Activated CD8-positive, alpha-beta memory T cell treated with anti-CD3 and anti-CD28 coated beads for 1 hour (primary cell): ENCODE measurements around the gene ZBTB42.

ENCODE experiments used
- DNase-seq, 2 donors: peaks; one replicate each; pipeline ENCODE4 v3.0.0-alpha.2; 2020; ENCODE audit warnings: low read depth in 1 of 2; ENCODE audit errors: extremely low read depth in 1 of 2

ZBTB42 gene

DNA sequence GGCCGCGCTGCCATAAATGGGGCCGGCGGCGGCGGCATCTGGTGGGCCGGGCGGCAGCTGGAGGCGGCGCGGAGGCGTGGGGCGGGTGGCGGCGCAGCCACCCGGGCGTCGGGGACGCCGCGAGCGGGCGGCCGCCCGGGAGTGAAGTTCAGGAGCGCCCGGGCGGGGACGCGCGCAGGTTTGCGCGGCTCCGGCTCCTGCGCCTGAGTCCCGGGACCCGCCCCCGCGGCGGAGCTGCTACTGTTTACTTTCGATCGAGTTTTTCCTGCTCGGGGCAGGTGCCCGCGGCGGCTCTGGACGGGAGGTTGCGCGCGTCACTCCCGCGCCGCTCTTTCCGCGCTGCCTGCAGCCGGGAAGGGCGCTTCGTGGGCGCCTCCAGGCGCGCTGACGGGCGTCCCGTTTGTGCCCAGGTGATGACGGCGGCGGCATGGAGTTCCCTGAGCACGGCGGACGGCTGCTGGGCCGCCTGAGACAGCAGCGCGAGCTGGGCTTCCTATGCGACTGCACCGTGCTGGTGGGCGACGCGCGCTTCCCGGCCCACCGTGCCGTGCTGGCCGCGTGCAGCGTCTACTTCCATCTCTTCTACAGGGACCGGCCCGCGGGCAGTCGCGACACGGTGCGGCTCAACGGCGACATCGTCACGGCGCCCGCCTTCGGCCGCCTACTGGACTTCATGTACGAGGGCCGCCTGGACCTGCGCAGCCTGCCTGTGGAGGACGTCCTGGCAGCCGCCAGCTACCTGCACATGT lies at the start of gene ZBTB42:
ZBTB42 (plus strand) TSS at position 331 of the 749 bp plus-strand sequence; CDS start at position 428, 97 bp downstream.
- DNase-seq, result peak; percentile 20 to 53

DNA sequence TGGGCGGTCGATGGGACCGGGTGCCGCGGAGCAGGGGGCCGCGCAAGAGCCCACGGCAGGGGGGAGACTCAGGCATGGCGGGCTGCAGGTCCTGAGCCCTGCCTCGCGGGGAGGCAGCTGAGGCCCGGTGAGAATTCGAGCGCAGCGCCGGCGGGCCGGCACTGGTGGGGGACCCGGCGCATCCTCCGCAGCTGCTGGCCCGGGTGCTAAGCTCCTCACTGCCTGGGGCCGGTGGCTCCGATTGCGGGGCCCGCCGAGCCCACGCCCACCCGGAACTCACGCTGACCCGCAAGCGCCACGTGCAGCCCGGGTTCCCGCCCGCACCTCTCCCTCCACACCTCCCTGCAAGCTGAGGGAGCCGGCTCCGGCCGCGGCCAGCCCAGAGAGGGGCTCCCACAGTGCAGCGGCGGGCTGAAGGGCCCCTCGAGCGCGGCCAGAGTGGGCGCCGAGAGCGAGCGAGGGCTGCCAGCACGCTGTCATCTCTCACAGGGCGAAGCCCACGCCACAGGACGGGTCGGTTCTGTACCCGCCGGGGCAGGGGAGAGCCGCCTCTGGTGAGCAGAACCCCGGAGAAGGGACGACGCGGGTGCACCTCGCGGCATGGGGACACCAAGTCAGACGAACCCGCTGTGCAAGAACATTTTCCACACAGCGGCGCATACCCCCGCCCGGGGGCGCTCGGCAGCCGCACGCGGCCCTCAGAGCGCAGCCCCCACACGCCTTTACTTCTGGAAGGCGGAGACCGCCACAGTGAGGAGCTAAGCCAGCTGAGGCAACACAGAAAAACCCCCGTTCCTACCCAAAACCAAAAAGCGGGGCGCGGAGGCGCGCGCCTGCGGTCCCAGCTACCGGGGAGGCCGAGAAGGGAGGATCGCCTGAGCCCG lies 49.1 kb upstream of the ZBTB42 start:
- DNase-seq, result no peak

DNA sequence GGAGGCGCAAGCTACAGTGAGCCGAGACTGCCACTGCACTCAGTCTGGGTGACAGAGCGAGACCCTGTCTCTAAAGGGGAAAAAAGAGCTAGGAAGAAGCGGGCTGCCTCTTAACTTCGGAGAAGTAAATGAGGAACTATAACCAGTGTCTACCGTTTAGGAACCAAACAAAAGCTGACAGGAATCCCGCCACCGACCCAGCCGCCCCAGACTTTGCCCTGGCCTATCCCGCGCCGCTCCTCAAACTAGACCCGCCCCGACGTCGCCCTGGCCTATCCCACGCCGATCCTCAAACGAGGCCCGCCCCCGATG lies 48.5 kb upstream of the ZBTB42 start:
- DNase-seq, result no peak

DNA sequence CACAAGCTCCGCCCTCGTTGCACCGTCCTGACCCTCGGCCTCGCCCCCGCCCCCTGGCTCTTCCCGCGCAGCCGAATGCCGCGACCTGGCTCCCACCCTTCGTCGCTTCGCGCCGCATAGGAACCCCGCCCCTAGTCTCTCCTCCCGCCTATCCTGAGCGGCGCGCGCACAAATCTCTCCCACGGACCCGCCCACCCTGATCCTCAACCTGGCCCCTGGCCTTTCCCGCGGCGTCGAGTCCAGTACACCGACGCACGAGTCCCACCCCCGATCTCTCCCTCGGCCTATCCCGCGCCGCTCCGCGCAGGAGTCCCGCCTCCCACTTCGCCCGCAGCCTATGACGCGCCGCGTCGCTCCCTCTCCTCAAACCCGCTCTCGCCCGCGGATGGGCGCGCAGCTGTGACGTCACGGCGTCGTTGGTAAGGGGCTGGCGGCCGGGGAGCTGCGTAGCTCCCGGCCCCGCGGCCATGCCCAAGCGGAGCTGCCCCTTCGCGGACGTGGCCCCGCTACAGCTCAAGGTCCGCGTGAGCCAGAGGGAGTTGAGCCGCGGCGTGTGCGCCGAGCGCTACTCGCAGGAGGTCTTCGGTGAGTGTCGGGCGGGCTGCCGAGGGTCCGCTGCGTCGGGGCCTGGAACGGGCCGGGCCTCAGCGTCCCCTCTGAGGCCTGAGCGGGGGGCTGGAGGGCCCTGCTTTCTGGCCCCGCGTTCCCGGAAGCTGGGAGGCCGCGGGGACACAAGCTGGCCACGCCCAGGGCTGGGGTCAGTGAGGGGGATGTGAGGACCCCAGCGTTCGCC lies 48.0 kb upstream of the ZBTB42 start, which contains the start of gene SIVA1:
SIVA1 (plus strand) TSS at position 413 of the 793 bp plus-strand sequence; CDS start at position 468, 55 bp downstream.
- peak; percentile 99 for DNase-seq

DNA sequence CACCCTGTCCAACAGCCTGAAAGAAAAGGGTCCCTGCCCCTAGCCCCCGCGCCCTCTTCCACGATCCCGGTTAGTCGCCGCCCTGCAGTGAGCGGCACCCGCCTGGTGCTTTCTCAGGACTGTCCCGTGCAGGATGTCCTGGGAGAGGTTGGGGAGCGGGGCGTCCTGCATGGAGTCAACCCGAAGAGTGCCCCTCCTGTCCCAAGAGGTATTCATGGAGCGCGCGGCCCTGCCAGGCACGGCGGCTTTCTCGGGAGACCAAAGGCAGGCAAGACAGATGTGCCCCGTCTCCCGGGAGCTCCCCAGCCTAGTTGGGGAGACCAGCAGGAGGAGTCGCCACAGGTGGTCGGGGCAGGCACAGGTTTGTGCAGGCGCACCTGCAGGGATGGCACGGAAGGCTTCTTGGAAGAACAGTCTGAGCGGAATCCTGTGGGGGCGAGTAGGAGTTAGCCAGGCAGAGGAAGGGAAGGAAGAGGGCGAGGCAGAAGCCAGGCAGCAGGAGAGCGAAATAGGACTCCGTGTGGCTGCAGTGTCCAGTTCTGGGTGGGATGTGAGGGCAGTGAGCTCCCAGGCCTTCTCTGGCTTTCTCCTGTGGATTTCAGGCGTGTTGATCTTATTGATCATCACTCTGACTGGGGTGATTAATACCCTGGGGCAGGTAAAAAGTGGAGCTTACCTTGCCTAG lies 47.2 kb upstream of the ZBTB42 start:
- DNase-seq, result no peak

DNA sequence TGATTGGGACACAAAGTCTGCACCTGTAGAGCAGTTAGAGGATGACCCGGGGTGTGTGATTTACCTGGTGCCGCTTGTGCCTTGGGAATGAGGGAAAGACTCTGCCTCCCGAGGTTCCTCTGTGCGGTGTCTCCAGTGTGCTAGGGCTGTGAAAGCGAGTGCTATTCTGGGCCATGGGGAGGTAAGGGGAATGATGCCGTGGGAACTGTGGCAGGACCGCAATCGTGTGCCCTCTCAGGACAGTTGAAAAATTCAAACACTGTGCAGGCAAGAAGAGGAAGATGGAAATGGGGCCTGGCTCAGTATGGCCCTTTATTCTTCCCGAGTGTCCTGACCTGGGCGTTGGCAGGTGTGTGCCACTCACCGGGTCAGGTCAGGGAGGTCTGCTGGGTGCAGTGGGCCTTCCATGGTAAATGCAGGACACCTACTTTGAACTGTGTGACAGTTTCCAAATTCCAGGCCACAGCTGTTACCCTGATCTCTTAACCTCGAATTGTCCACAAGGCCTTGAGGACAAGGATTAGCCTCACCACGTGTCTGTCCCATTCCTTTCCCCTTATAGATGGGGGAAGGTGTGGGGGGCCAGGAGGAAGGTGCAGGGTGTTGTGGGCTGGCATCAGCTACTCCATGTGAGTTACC lies 46.6 kb upstream of the ZBTB42 start:
- DNase-seq, result no peak

DNA sequence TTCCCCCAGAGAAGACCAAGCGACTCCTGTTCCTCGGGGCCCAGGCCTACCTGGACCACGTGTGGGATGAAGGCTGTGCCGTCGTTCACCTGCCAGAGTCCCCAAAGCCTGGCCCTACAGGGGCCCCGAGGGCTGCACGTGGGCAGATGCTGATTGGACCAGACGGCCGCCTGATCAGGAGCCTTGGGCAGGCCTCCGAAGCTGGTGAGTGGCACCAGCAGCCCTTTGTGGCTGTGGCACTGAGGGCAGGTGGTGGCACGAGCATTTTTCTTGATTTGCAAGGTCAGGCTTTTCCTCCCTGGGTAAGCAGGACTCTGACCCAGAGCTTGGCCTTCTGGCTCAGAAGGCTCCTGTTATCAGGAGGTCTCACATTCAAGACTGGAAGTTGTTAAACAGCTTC lies 45.3 kb upstream of the ZBTB42 start:
- no peak for DNase-seq

DNA sequence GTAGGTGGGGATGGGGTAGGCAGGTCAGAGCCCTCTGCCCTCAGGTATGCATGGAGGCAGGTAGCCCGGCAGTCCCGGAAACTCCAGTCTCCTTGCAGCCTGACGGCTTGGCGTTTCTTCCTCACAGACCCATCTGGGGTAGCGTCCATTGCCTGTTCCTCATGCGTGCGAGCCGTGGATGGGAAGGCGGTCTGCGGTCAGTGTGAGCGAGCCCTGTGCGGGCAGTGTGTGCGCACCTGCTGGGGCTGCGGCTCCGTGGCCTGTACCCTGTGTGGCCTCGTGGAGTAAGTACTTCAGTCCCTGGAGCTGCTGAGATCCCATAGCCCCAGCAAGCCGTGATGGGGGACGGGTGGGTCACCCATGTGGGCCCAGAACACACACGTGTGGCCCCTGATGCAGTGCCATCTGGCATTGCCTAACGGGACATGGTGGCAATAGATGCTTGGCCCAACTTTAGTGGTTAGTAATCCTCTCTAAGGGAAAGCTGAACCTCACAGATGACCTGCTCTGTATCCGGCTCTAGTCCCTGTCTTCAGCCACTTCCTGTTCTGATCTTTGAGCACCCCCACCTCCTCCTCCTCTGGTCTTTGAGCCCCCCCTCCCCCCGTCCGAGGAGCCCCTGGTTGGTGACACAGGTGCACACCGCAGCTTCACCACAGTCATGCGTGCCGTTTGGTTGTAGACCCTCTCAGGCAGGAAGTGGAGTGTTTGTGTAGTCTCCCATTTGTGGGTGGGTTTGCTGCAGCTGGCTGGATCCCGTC lies 44.2 kb upstream of the ZBTB42 start:
- DNase-seq, result no peak

DNA sequence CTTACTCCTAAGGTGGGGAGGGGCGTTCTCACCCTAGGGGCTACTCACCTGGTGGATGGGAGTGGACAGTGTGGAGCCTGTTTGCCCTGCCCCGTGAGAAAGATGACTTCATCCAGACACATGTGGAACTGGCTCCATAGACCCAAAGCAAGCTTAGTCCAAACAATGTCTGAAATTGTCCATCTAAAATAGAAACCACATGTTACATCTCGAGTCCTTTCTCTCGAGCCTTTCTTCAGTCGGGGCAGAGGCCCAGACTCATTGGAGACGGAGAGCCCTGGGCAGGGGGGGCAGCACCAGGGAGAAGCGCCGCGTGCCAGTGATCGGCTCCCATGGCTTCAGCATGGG lies 43.7 kb upstream of the ZBTB42 start:
- no peak for DNase-seq

DNA sequence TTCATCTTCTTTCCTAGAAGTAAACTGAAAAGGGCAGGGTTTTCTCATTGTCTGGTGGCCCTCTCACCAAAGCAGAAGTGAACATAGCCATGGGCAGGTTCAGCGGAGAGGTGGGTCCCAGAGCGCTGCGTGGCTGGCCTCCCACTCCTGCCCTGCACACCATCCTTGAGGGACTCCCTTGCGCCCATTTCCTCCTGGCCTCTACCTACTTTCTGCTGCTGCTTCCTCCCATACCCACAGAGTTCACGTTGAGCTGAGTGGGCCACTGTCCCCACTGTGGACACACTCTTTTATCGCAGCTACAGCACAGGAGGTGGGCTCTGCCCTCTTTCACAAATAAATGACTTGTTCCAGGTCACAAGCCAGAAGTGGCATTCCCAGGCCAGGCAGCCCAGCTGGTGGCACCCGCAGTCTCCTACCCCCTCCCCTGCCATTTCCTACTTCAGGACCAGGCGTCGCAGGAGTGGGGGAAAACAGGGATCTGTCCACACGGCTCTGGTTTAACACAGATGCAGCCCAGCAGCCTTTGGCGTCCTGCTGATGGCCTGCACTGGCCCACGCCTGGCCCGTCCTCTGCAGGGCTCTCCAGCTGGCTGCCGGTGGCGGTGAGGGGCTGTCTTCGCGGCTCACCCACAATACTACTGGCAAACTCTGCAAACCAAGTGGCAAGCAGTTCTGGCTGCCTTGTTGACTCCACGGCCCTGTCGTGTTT lies 43.1 kb upstream of the ZBTB42 start:
- no peak for DNase-seq

DNA sequence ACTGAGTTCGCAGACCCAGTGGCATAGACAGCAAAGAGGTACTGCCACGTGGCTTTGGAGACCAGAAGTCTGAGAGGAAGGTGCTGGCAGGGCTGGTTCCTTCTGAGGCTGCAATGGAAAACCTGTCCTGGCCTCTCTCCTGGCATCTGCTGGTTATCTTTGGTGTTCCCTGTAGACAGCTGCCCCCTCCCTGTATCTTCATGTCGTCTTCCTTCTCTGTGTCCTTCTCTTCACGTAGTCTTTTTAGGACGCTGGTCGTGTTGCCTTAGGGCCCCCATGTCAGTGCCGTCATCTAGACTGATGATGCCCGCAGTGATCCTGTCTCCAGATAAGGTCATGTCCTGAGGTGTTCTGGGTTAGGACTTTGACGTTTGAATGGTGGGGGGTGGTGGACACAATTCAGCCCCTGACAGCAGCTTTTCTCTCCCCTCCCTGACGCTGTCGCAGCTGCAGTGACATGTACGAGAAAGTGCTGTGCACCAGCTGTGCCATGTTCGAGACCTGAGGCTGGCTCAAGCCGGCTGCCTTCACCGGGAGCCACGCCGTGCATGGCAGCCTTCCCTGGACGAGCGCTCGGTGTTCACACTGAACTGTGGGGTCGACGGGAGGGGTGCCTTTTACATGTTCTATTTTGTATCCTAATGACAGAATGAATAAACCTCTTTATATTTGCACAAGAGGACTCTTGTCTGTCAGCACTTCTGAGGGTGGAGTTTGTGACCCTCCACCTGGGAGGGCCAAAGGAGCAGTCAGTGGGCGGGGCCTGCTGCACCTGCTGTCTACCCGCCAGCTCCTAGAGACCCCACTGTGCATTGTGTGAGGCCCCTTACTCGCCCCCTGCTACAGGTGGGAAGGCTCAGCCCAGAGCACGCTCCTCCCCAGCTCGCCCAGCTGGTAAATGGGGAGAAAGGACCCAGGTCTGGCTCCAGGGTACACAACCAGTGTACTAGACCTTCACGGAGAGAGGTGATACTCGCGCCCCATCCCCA lies 41.6 kb upstream of the ZBTB42 start:
- DNase-seq, result no peak

DNA sequence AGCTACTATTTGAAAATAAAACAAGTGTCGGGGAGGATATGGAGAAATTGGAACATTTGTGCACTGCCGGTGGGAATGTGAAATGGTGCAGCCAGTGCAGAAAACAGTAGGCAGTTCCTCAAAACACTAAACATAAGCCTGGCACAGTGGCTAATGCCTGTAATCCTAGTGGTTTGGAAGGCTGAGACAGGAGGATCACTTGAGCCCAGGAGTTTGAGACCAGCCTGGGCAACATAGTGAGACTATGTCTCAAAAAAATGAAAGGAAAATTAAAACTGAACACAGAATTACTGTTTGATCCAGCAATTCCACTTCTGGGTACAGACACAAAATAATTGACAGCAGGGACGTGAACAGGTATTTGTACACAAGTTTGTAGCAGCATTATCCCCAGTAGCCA lies 35.4 kb upstream of the ZBTB42 start:
- no peak for DNase-seq

DNA sequence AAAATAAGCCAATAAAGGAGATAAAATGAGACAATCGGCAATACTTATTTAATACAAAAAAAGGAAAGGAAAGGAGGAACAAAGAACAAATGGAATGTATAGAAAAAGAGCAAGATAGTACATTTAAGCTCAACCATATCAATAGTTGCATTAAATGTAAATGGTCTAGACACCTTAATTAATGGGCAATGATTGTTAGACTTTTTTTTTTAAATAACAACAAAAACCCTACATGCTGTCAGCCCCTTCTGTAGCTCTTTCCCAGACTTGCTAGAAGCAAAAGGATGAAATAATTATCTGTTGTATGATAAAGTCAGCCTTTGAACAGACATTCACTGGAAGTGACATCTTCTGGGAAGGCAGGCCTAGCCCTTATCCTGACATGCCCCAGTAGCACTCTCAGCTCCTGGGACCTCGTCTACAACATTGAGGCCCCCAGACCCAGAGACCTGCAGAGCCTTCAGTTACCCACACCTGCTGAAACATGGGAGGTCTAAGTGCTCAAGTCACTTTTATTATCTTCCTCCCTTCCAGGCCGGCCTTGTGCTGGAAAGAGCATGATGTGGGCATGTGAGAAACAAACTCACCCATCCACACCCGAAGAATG lies 34.5 kb upstream of the ZBTB42 start:
- DNase-seq, result no peak

DNA sequence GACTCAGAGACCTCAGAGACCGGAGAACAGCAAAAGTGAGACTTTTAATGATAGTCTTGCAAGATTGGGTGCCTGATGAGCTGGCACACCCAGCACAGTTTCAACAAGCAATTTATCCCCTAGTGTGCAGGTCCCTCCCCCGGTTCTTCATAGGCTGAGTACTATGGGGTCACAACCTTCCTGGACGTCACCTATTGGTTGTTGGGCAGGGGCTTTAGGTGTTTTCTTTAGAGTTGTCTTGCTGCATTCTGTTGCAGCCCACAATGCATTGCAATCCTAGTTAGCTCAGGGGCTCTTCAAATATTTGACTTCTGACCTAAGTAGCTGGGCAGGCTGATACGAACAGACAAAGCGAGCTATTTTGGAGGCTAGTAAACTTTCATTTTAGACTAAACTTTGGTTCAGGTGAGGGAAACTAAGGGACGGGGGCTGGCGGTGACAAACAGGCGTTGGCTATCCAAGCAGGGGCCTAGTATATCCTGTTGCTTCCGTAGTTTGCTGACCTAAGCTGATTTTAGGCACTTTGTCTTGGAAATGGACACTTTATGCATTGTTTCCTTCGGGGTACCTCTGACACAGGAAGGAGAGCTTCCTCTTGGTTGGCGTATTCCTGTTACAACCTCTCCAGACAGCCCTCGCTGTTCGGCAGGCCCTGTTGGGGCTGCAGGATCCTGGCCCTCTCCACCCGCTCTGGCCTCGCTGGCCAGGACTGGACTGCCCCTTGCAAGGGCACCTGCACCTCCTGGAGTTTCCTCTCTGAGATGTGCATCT lies 33.9 kb upstream of the ZBTB42 start:
- DNase-seq, result no peak

DNA sequence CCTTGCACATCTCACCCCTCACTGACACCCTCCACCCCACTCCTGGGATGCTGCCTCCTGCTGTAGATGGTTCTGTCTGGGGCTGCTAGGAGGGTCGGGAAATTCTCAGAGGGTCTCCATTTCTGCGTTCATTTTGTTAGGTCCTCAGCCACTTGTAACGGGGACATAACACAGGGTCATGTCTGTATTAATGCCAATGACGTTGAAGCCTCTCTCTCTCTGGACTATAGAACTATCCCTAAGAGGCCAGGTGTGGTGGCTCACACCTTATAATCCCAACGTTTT lies 33.3 kb upstream of the ZBTB42 start:
- no peak for DNase-seq

DNA sequence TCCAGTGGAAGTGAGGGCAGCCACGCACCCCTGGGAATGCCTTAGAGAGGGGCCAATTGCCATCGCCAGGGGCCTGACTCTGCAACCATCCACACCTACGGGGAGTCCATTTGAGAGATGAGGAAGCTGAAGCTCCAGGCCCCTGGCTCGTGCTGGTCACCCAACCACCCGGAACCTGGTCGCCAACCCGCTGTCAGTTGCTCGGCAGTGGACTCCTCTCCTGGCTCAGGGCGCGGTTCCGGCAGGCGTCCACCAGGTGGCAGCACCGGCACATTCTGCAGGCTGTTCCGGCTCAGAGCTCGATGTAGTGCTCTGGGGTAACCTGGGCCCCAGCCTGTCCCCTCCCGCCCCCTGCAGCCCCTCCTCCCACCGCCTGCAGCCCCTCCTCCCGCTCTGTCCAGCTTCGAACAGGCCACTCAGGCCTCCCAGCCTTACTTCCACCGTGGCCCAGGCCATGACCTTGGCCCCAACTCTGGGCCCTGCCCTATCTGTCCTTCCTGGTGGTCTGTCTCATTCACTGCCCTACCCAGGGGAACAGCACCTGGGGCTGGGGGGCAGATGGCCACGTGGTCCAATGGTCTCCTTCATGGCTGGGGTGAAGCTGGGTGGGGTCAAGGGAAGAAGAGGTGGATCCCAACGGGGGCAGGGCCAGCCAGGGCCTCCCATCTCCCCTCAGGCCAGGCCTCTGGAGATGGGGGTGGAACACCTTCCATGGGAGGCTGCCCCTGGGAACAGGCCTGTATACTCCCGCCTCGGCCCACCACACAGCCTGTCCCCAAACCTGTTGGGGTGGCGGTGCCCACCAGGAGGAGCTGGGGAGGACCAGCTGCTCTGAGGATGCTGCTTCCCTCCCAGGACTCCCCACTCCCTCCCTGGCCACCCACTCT lies 32.2 kb upstream of the ZBTB42 start:
- DNase-seq, result peak; percentile 77 to 89
